ENCODE data around the gene GABPB2. TPM values are rescaled to one million over a fixed set of nuclear protein-coding genes. Genes with fewer than 3 reads are reported as not detected.

The GABPB2 gene
- total RNA-seq, 2 donors from 2014 or later = 4.3 to 9.1 TPM

GRCh38 chr1:151098126-151098525 is 27.6 kb downstream of the GABPB2 start:
- DNase-seq = no peak
- Histone ChIP-seq H3K4me1 (no peaks in the 10 kb centered on the region), H3K36me3 (replicated peaks in 1 of 2; ENCODE audit: insufficient read depth in 1 of 2, low read depth in 2 of 2) (no peaks in the 10 kb centered on the region), H3K9me3 (no peaks in the 10 kb centered on the region), H3K4me3 (no peak overlapping the region), H3K27me3 (no peaks in the 10 kb centered on the region), H3K27ac (no peak overlapping the region)
- TF ChIP-seq CTCF (IDR thresholded peaks at IDR 0.05) (no peak), POLR2A (IDR thresholded peaks at IDR 0.05) (no peak)
- intact Hi-C loops (cut with DNase I) = loop anchor here (10.0 kb wide), 1 partner anchor 57 kb away; the partner anchor contains the start of gene TNFAIP8L2
- WGBS, 2 donors = 87 to 88% methylated on average over 1 of the region's 1 CpG
- no peak for ATAC-seq

GRCh38 chr1:151104630-151105029 is 34.1 kb downstream of the GABPB2 start:
- DNase-seq (no peak), ATAC-seq (no peak)
- no peaks in the 10 kb centered on the region for H3K4me1 ChIP-seq
- no peaks in the 10 kb centered on the region for H3K27me3 ChIP-seq
- TF ChIP-seq CTCF (IDR thresholded peaks at IDR 0.05) (no peak), POLR2A (IDR thresholded peaks at IDR 0.05) (no peak)
- no peak overlapping the region for H3K4me3 ChIP-seq
- H3K27ac ChIP-seq = no peak overlapping the region
- H3K36me3 ChIP-seq (replicated peaks in 1 of 2; ENCODE audit: insufficient read depth in 1 of 2, low read depth in 2 of 2) = no peaks in the 10 kb centered on the region
- no peaks in the 10 kb centered on the region for H3K9me3 ChIP-seq
- intact Hi-C loops (cut with DNase I) = no loop called here

GRCh38 chr1:151106894-151107293 is 36.3 kb downstream of the GABPB2 start:
- 75 to 77% methylated on average over 2 of the region's 2 CpGs for WGBS, 2 donors
- Histone ChIP-seq H3K9me3 (no peaks in the 10 kb centered on the region), H3K27me3 (no peaks in the 10 kb centered on the region), H3K4me3 (no peak overlapping the region), H3K36me3 (replicated peaks in 1 of 2; ENCODE audit: insufficient read depth in 1 of 2, low read depth in 2 of 2) (no peaks in the 10 kb centered on the region), H3K4me1 (no peaks in the 10 kb centered on the region), H3K27ac (no peak overlapping the region)
- ATAC-seq (no peak), DNase-seq (no peak)
- intact Hi-C loops (cut with DNase I) = no loop called here
- TF ChIP-seq CTCF (IDR thresholded peaks at IDR 0.05) (no peak), POLR2A (IDR thresholded peaks at IDR 0.05) (no peak)

GRCh38 chr1:151108331-151108730 is 37.8 kb downstream of the GABPB2 start:
- intact Hi-C loops (cut with DNase I) = no loop called here
- Histone ChIP-seq H3K9me3 (no peaks in the 10 kb centered on the region), H3K27ac (no peak overlapping the region), H3K4me1 (no peaks in the 10 kb centered on the region), H3K4me3 (no peak overlapping the region), H3K36me3 (replicated peaks in 1 of 2; ENCODE audit: insufficient read depth in 1 of 2, low read depth in 2 of 2) (no peaks in the 10 kb centered on the region), H3K27me3 (no peaks in the 10 kb centered on the region)
- no peak for DNase-seq
- TF ChIP-seq CTCF (IDR thresholded peaks at IDR 0.05) = no peak
- no peak for TF ChIP-seq POLR2A (IDR thresholded peaks at IDR 0.05)
- 91 to 94% methylated on average over 5 of the region's 5 CpGs for WGBS, 2 donors
- ATAC-seq = no peak

GRCh38 chr1:151113877-151114276 is 43.3 kb downstream of the GABPB2 start:
- Histone ChIP-seq H3K27me3 (no peaks in the 10 kb centered on the region), H3K4me1 (no peaks in the 10 kb centered on the region), H3K36me3 (replicated peaks in 1 of 2; ENCODE audit: insufficient read depth in 1 of 2, low read depth in 2 of 2) (no peaks in the 10 kb centered on the region), H3K9me3 (no peaks in the 10 kb centered on the region), H3K4me3 (no peak overlapping the region), H3K27ac (no peak overlapping the region)
- 58 to 65% methylated on average over 5 of the region's 5 CpGs for WGBS, 2 donors
- TF ChIP-seq CTCF (IDR thresholded peaks at IDR 0.05) = no peak
- no peak for TF ChIP-seq POLR2A (IDR thresholded peaks at IDR 0.05)
- intact Hi-C loops (cut with DNase I) = no loop called here
- ATAC-seq (no peak), DNase-seq (no peak)

Data from body of pancreas (tissue), 4 donors.